ENCODE data around the gene NRTN. TPM values are rescaled to one million over a fixed set of nuclear protein-coding genes. Genes with fewer than 3 reads are reported as not detected.
"Not testable (repeated sequence)": the region's sequence is repeated elsewhere in the genome, so short reads cannot be mapped to it uniquely, and the experiment has no call there.

The NRTN gene
- total and polyA plus RNA-seq, 2 donors (not counting 1 experiment from before 2014, with no cell fraction given): 0.27 TPM; not detected in 1

- H3K4me3 ChIP-seq (ENCODE audit: control extremely low read depth in 1 of 5, extremely low read depth in 1 of 5, insufficient read depth in 1 of 5, low read depth in 2 of 5, low read length in 4 of 5); intact Hi-C loops (cut with micrococcal nuclease); H3K4me3 Mint-ChIP-seq; DNase-seq; H3K27ac ChIP-seq (ENCODE audit: low read length in 2 of 2); CTCF ChIA-PET; H3K4me1 Mint-ChIP-seq; H3K9me3 ChIP-seq (ENCODE audit: control extremely low read depth in 1 of 3, control insufficient read depth in 2 of 3, insufficient read depth in 1 of 3, low read length in 2 of 3); POLR2A ChIA-PET; H3K4me1 ChIP-seq (ENCODE audit: control insufficient read depth in 2 of 2, insufficient read depth in 2 of 2, low read length in 2 of 2); H3K4me2 ChIP-seq (replicated peaks; ENCODE audit: low read depth, low read length, poor library complexity, severe bottlenecking); H3K36me3 ChIP-seq (replicated peaks in 1 of 2; ENCODE audit: control extremely low read depth in 1 of 2, control insufficient read depth in 1 of 2, extremely low read depth in 1 of 2, insufficient read depth in 2 of 2, low read length in 1 of 2); H3K27me3 Mint-ChIP-seq; H3K27ac Mint-ChIP-seq; H4K20me1 ChIP-seq (ENCODE audit: control insufficient read depth, insufficient read depth, low read length, poor library complexity, severe bottlenecking); H3K79me2 ChIP-seq (ENCODE audit: control insufficient read depth, insufficient read depth, low read length); H3K9me3 Mint-ChIP-seq (ENCODE audit: insufficient read depth); H3K9ac ChIP-seq (ENCODE audit: low read length); ATAC-seq (ENCODE audit: low read depth); H2AFZ ChIP-seq (ENCODE audit: insufficient read depth, low read depth, low read length, poor library complexity, severe bottlenecking); H3K27me3 ChIP-seq (replicated peaks in 1 of 4; ENCODE audit: control extremely low read depth in 1 of 4, control insufficient read depth in 3 of 4, insufficient read depth in 4 of 4, low read length in 3 of 4): not testable (repeated sequence)
- 90% methylated on average over 10 of the region's 10 CpGs for WGBS (ENCODE audit: insufficient coverage)
These were observed 43.0 kb downstream of the NRTN start for GRCh38 chr19:5847846-5848245.

DNA sequence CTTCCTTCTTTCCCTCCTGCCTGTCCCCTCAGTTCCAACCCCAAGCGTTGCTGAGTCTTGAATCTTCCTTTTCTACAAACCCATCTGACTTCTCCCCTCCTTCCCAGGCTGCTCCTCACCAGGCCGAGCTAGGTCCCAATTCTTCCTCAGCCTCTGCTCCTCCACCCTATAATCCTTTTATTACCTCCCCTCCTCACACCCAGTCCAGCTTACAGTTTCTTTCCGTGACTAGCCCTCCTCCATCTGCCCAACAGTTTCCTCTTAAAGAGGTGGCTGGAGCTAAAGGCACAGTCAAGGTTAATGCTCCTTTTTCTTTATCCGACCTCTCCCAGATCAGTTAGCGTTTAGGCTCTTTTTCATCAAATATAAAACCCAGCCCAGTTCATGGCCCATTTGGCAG, 43.8 kb downstream of the NRTN start:
- H3K4me1 ChIP-seq (ENCODE audit: control insufficient read depth in 2 of 2, insufficient read depth in 2 of 2, low read length in 2 of 2); H3K4me3 Mint-ChIP-seq; H3K27me3 ChIP-seq (replicated peaks in 1 of 4; ENCODE audit: control extremely low read depth in 1 of 4, control insufficient read depth in 3 of 4, insufficient read depth in 4 of 4, low read length in 3 of 4); H3K27me3 Mint-ChIP-seq; H3K27ac Mint-ChIP-seq; POLR2A ChIA-PET; DNase-seq; H3K9ac ChIP-seq (ENCODE audit: low read length); H3K4me2 ChIP-seq (replicated peaks; ENCODE audit: low read depth, low read length, poor library complexity, severe bottlenecking); H4K20me1 ChIP-seq (ENCODE audit: control insufficient read depth, insufficient read depth, low read length, poor library complexity, severe bottlenecking); intact Hi-C loops (cut with micrococcal nuclease); H3K9me3 ChIP-seq (ENCODE audit: control extremely low read depth in 1 of 3, control insufficient read depth in 2 of 3, insufficient read depth in 1 of 3, low read length in 2 of 3); H3K79me2 ChIP-seq (ENCODE audit: control insufficient read depth, insufficient read depth, low read length); CTCF ChIA-PET; H3K36me3 ChIP-seq (replicated peaks in 1 of 2; ENCODE audit: control extremely low read depth in 1 of 2, control insufficient read depth in 1 of 2, extremely low read depth in 1 of 2, insufficient read depth in 2 of 2, low read length in 1 of 2); H3K27ac ChIP-seq (ENCODE audit: low read length in 2 of 2); ATAC-seq (ENCODE audit: low read depth); H3K4me3 ChIP-seq (ENCODE audit: control extremely low read depth in 1 of 5, extremely low read depth in 1 of 5, insufficient read depth in 1 of 5, low read depth in 2 of 5, low read length in 4 of 5); H3K4me1 Mint-ChIP-seq; H2AFZ ChIP-seq (ENCODE audit: insufficient read depth, low read depth, low read length, poor library complexity, severe bottlenecking); H3K9me3 Mint-ChIP-seq (ENCODE audit: insufficient read depth): not testable (repeated sequence)
- 89% methylated on average over 5 of the region's 5 CpGs for WGBS (ENCODE audit: insufficient coverage)

GRCh38 chr19:5850189-5850588, 45.3 kb downstream of the NRTN start:
- Histone ChIP-seq H3K79me2 (ENCODE audit: control insufficient read depth, insufficient read depth, low read length) (no peaks in the 10 kb centered on the region), H3K9me3 (ENCODE audit: control extremely low read depth in 1 of 3, control insufficient read depth in 2 of 3, insufficient read depth in 1 of 3, low read length in 2 of 3) (no peaks in the 10 kb centered on the region), H3K27me3 (replicated peaks in 1 of 4; ENCODE audit: control extremely low read depth in 1 of 4, control insufficient read depth in 3 of 4, insufficient read depth in 4 of 4, low read length in 3 of 4) (no peaks in the 10 kb centered on the region), H3K4me1 (ENCODE audit: control insufficient read depth in 2 of 2, insufficient read depth in 2 of 2, low read length in 2 of 2) (no peaks in the 10 kb centered on the region), H4K20me1 (ENCODE audit: control insufficient read depth, insufficient read depth, low read length, poor library complexity, severe bottlenecking) (no peaks in the 10 kb centered on the region), H2AFZ (ENCODE audit: insufficient read depth, low read depth, low read length, poor library complexity, severe bottlenecking) (no peak overlapping the region), H3K4me3 (ENCODE audit: control extremely low read depth in 1 of 5, extremely low read depth in 1 of 5, insufficient read depth in 1 of 5, low read depth in 2 of 5, low read length in 4 of 5) (no peak overlapping the region), H3K27ac (ENCODE audit: low read length in 2 of 2) (no peak overlapping the region), H3K36me3 (replicated peaks in 1 of 2; ENCODE audit: control extremely low read depth in 1 of 2, control insufficient read depth in 1 of 2, extremely low read depth in 1 of 2, insufficient read depth in 2 of 2, low read length in 1 of 2) (no peaks in the 10 kb centered on the region), H3K9ac (ENCODE audit: low read length) (no peak overlapping the region), H3K4me2 (replicated peaks; ENCODE audit: low read depth, low read length, poor library complexity, severe bottlenecking) (no peak overlapping the region)
- no peak overlapping the region for H3K27ac Mint-ChIP-seq
- CTCF ChIA-PET: no interaction called here
- H3K9me3 Mint-ChIP-seq (ENCODE audit: insufficient read depth): no peaks in the 10 kb centered on the region
- WGBS (ENCODE audit: insufficient coverage): 90% methylated on average over 4 of the region's 6 CpGs
- no peak for ATAC-seq (ENCODE audit: low read depth)
- intact Hi-C loops (cut with micrococcal nuclease): no loop called here
- H3K4me3 Mint-ChIP-seq: no peak overlapping the region
- POLR2A ChIA-PET: no interaction called here
- DNase-seq: no peak
- H3K4me1 Mint-ChIP-seq: no peaks in the 10 kb centered on the region
- TF ChIP-seq, protein P1, sequence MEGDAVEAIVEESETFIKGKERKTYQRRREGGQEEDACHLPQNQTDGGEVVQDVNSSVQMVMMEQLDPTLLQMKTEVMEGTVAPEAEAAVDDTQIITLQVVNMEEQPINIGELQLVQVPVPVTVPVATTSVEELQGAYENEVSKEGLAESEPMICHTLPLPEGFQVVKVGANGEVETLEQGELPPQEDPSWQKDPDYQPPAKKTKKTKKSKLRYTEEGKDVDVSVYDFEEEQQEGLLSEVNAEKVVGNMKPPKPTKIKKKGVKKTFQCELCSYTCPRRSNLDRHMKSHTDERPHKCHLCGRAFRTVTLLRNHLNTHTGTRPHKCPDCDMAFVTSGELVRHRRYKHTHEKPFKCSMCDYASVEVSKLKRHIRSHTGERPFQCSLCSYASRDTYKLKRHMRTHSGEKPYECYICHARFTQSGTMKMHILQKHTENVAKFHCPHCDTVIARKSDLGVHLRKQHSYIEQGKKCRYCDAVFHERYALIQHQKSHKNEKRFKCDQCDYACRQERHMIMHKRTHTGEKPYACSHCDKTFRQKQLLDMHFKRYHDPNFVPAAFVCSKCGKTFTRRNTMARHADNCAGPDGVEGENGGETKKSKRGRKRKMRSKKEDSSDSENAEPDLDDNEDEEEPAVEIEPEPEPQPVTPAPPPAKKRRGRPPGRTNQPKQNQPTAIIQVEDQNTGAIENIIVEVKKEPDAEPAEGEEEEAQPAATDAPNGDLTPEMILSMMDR (IDR thresholded peaks at IDR 0.05): no peak
- no peak for TF ChIP-seq EZH2 (IDR thresholded peaks at IDR 0.05; ENCODE audit: borderline replicate concordance, insufficient read depth, low read depth, low read length, poor library complexity, severe bottlenecking)
- peaks cover 7% of the 10 kb centered on the region for H3K27me3 Mint-ChIP-seq

All from B cell (primary cell).